Measurements from ENCODE around the gene CASP1.
"Not testable (repeated sequence)": the region's sequence is repeated elsewhere in the genome, so short reads cannot be mapped to it uniquely, and the experiment has no call there.

CASP1 gene

GRCh38 chr11:105046898-105047579 lies 12.1 kb upstream of the CASP1 start:
- ChIA-PET POLR2A (no interaction called here), CTCF (interaction anchor here (0.6 to 1.2 kb wide), 3 partner anchors 45 to 1377 kb away, joined by 3 to 5 read pairs (median 5); no protein-coding TSS in a partner anchor)
- H3K36me3 ChIP-seq (ENCODE audit: control insufficient read depth in 2 of 2, insufficient read depth in 1 of 2, low read length in 2 of 2) = no peaks in the 10 kb centered on the region
- no peak overlapping the region; the same call in 1 of the 2 replicates for H3K4me3 ChIP-seq (ENCODE audit: low read depth, low read length)
- H3K4me1 ChIP-seq (ENCODE audit: control insufficient read depth, insufficient read depth, low read length) = no peaks in the 10 kb centered on the region
- TF ChIP-seq ZNF621 (tag by site-specific recombination; IDR thresholded peaks at IDR 0.05) (no peak), SETDB1 (IDR thresholded peaks at IDR 0.05; ENCODE audit: insufficient read length, low read length) (peak; percentile 74)
- H3K9me3 ChIP-seq (ENCODE audit: control insufficient read depth, insufficient read depth, low read depth, low read length) = no peaks in the 10 kb centered on the region
- H3K27ac ChIP-seq (ENCODE audit: extremely low read depth, low read depth, low read length) = no peak overlapping the region

- no peak overlapping the region for H3K4me3 ChIP-seq (ENCODE audit: low read depth, low read length)
- CTCF ChIA-PET = no interaction called here
- no peak overlapping the region for H3K27ac ChIP-seq (ENCODE audit: extremely low read depth, low read depth, low read length)
- no peaks in the 10 kb centered on the region for H3K36me3 ChIP-seq (ENCODE audit: control insufficient read depth in 2 of 2, insufficient read depth in 1 of 2, low read length in 2 of 2)
- TF ChIP-seq CTCF (tag by site-specific recombination; IDR thresholded peaks at IDR 0.05) (no peak), ZNF768 (tag by site-specific recombination; IDR thresholded peaks at IDR 0.05) (no peak), ZNF202 (tag by site-specific recombination; IDR thresholded peaks at IDR 0.05; ENCODE audit: borderline replicate concordance) (no peak), ZNF548 (tag by site-specific recombination; IDR thresholded peaks at IDR 0.05) (no peak), MZF1 (tag by site-specific recombination; IDR thresholded peaks at IDR 0.05; ENCODE audit: borderline replicate concordance) (no peak), OVOL3 (tag by site-specific recombination; IDR thresholded peaks at IDR 0.05) (no peak), ZNF626 (tag by site-specific recombination; IDR thresholded peaks at IDR 0.05) (no peak), ZSCAN23 (tag by site-specific recombination; IDR thresholded peaks at IDR 0.05) (no peak), SP2 (tag by site-specific recombination; IDR thresholded peaks at IDR 0.05) (no peak), GFI1B (tag by site-specific recombination; IDR thresholded peaks at IDR 0.05) (no peak), GLI4 (tag by site-specific recombination; IDR thresholded peaks at IDR 0.05) (no peak), ZNF560 (tag by site-specific recombination; IDR thresholded peaks at IDR 0.05; ENCODE audit: borderline replicate concordance) (no peak)
- TF ChIP-seq, protein P1, sequence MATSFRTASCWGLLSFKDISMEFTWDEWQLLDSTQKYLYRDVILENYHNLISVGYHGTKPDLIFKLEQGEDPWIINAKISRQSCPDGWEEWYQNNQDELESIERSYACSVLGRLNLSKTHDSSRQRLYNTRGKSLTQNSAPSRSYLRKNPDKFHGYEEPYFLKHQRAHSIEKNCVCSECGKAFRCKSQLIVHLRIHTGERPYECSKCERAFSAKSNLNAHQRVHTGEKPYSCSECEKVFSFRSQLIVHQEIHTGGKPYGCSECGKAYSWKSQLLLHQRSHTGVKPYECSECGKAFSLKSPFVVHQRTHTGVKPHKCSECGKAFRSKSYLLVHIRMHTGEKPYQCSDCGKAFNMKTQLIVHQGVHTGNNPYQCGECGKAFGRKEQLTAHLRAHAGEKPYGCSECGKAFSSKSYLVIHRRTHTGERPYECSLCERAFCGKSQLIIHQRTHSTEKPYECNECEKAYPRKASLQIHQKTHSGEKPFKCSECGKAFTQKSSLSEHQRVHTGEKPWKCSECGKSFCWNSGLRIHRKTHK (tag by site-specific recombination; IDR thresholded peaks at IDR 0.05) = no peak
- TF ChIP-seq, protein P2, sequence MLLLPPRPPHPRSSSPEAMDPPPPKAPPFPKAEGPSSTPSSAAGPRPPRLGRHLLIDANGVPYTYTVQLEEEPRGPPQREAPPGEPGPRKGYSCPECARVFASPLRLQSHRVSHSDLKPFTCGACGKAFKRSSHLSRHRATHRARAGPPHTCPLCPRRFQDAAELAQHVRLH (tag by site-specific recombination; IDR thresholded peaks at IDR 0.05) = no peak
- TF ChIP-seq, protein P3, sequence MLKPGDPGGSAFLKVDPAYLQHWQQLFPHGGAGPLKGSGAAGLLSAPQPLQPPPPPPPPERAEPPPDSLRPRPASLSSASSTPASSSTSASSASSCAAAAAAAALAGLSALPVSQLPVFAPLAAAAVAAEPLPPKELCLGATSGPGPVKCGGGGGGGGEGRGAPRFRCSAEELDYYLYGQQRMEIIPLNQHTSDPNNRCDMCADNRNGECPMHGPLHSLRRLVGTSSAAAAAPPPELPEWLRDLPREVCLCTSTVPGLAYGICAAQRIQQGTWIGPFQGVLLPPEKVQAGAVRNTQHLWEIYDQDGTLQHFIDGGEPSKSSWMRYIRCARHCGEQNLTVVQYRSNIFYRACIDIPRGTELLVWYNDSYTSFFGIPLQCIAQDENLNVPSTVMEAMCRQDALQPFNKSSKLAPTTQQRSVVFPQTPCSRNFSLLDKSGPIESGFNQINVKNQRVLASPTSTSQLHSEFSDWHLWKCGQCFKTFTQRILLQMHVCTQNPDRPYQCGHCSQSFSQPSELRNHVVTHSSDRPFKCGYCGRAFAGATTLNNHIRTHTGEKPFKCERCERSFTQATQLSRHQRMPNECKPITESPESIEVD (tag by site-specific recombination; IDR thresholded peaks at IDR 0.05) = no peak
- POLR2A ChIA-PET = no interaction called here
- no peaks in the 10 kb centered on the region for H3K4me1 ChIP-seq (ENCODE audit: control insufficient read depth, insufficient read depth, low read length)
- no peaks in the 10 kb centered on the region for H3K9me3 ChIP-seq (ENCODE audit: control insufficient read depth, insufficient read depth, low read depth, low read length)
These were observed 10.8 kb upstream of the CASP1 start for GRCh38 chr11:105045676-105046296.

DNA sequence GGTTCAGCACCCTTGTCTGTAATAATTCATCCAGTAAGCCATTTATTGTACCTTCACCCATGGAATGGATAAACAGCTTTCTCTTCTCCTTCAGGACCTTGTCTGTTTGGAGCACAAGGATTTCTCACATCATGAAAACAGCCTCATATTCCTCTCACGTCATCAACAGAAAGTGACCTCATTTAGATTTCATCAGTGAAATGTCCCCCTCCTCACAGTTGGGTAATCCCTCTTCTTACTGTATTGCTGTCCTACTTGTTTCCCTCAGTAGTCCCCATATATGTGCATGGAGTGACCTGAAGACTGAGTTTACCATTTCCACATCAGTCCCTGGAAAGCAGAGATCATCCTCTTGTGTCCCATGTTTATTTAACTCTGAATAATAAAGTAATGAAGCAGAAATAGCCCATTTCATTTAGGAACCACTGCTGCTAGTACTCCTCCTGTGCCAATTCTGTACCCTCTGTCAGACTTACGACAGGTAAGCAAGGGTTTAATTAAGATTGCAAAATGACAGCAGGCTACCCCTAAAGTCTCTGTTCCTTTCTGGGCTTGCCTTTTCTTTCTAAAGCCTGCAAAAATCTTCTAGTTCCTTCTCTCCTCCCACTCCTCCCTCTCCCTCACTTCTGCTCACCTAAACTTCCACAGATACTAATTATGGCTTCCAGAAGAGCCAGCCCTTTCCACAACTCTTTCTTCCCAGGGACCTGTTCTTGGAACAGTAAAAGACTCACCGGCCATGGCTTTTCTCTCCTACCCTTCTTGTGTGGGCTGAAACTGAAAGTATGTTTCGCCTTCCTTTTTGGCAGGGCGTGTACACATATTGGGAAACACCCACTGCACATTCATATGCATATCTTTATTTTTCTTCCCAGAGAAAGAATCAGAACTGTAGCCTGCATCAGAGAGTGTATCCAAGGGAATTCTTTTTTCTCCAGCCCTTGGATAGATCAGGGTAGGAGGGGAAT lies 9.9 kb upstream of the CASP1 start, which contains the start of gene CARD16:
Gene CARD16, minus strand, starts transcription at position 779 of the 968 bp plus-strand sequence. Its CDS starts 38 bp downstream, at position 741.
- H3K36me3 ChIP-seq (ENCODE audit: control insufficient read depth in 2 of 2, insufficient read depth in 1 of 2, low read length in 2 of 2); H3K4me3 ChIP-seq (ENCODE audit: low read depth, low read length); H3K9me3 ChIP-seq (ENCODE audit: control insufficient read depth, insufficient read depth, low read depth, low read length); POLR2A ChIA-PET; H3K4me1 ChIP-seq (ENCODE audit: control insufficient read depth, insufficient read depth, low read length); CTCF ChIA-PET; H3K27ac ChIP-seq (ENCODE audit: extremely low read depth, low read depth, low read length): not testable (repeated sequence)

Measured in HEK293 (cell line).